HG03025 (cell line): ENCODE data around the gene MPC1.

Source experiments
- ATAC-seq: cut with Tn5 transposase; IDR thresholded peaks from one replicate; pipeline ENCODE4 v1.9.1; 2021; ENCODE audit warnings: mild to moderate bottlenecking, moderate library complexity; ENCODE audit not compliant: unreplicated experiment, low FRiP score

MPC1 gene

DNA sequence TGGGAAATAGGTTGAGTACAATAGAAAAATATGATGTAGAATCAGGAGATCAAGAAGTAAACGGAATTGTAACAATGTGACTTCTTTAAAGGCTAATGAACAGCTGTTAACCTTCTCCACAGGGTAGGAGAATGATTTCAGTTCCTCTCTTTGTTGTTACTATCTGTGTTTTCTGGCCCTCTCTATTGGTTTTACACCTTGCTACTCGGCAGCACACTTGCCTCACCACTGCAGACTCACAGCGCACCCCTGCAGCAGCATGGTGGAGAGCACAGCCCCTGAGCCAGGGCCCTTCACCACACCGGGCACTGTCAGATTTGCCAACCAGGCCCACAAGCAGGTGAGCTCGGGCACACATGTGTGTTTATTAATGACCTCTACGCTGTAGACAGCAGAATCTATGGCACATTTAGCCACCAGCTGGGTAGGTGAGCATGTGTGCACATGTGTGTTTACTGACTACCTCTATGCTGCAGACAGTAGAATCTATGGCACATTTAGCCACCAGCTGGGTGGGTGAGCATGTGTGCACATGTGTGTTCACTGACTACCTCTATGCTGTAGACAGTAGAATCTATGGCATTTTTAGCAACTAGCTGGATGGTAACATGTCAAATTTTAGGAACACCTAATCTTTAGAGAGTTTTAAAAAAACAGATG lies 57.2 kb downstream of the MPC1 start:
- ATAC-seq, result no peak

DNA sequence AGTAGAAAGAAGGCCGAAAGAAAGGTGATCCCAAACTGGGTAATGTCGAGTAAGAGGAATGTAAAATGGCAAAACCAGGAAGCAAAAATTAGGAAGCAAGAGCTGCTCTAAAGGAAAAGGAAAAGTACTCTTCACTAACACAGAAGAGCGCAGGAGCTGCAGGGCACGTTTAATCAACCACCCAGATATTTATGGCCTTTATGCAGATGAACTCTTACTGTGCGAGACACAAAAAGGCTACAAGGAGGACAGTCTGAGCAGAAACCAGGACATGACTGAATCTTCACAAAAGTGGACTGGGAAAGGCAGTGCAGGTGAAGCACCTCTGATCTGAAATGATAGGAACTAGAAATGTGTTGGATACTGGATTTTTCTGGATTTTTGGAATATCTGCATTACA lies 59.3 kb downstream of the MPC1 start:
- no peak for ATAC-seq

DNA sequence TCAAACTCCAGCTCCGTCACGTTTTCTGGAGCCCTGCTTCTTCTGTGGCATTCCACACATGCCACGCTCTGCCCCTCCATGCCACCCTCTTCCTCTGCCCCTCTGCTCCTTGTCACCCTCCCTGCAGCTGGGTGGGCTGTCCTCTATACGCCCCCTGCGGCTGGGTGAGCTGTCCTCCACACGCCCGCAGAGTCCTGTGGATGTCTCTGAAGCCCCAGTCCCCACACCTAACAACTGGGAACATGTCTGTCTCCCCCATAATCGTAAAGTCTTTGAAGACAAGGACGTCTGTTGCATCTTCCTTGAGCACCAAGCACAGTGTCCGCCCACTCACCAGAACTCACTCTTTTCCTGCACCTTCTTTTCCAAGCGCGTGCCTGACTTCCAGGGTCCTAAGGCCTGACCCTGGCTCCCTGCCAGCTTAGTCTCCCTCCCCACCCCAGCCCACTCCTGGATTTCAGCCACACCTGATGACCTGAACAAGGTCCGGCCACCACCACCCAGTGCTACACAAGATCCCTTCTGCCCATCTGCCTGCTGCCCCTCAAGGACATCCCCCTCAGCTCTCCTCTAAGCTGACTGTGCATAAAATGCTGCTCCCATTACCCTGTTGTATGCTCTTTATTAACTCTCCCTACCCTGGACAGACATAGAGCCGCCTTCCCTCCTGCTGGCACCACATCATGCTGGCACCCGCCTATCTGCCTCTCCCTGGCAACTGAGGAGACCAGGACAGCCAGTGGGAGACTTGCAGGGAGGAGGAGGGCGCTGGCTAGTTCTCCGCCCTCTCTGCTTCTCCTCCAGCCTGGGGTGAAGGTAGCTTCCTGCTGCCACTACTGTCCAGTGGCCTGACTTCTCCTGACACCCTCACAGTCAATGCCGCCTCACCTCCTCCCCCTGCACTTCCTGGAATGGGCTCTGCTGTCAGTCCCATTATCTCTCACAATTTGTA lies 63.8 kb downstream of the MPC1 start:
- ATAC-seq, result no peak

DNA sequence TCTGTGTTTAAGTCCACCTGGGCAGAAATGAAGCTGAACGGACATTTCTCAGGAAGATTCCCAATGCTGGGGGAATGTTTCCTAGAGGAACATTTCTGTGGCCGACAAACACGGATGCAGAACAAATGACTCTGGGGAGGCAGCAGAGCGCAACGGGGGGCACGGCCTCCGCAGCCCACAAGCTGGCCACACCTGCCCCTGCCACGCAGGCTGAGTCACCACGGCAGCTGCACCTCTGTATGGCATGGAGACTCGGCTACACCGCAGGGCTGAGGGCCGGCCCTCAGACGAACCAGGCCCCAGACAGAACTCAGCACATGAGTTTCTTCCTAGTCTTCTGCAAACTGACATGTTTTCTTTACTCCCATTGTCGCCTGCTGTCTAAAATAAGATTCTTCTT lies 64.5 kb downstream of the MPC1 start:
- no peak for ATAC-seq

- no peak for ATAC-seq
Observed at GRCh38 chr6:166317261-166318212, 65.2 kb downstream of the MPC1 start.

GRCh38 chr6:166315436-166315835 lies 67.3 kb downstream of the MPC1 start:
- ATAC-seq, result no peak
